HEK293 (cell line): ENCODE measurements around the gene ETFBKMT.

ENCODE experiments used
- CTCF ChIA-PET: fragments of 350-600 bp; formaldehyde crosslinking; extraction: SDS; loops from one replicate; lab custom pipeline; 2021; ENCODE audit warnings: antibody characterized with exemption; lab: Yijun Ruan, JAX
- POLR2A ChIA-PET: fragments of 300-600 bp; formaldehyde crosslinking; extraction: SDS; loops from one replicate; lab custom pipeline; 2020; ENCODE audit warnings: antibody characterized with exemption, inconsistent platforms; lab: Yijun Ruan, JAX
- H3K27ac ChIP-seq: fragments of 200-500 bp; sonication (Bioruptor generic); 2 replicates; pipeline ENCODE4 v1.5.1; 2014; ENCODE audit warnings: low read depth, low read length, control low read depth, inconsistent platforms; ENCODE audit errors: extremely low read depth
- H3K36me3 ChIP-seq, 2 experiments: fragments of 200-500 bp in 1 of 2; sonication (Bioruptor generic) in 1 of 2; 1 replicate in 1 of 2; 2 replicates in 1 of 2; pipeline ENCODE4 v1.5.1; 2014 to 2017; ENCODE audit warnings: inconsistent platforms in 2 of 2, low read length in 2 of 2; ENCODE audit not compliant: control insufficient read depth in 2 of 2, insufficient read depth in 1 of 2
- H3K4me1 ChIP-seq: fragments of 200-500 bp; sonication (Bioruptor generic); 2 replicates; pipeline ENCODE4 v1.5.1; 2014; ENCODE audit warnings: mild to moderate bottlenecking, low read length, inconsistent platforms; ENCODE audit not compliant: control insufficient read depth, insufficient read depth
- H3K4me3 ChIP-seq: 2 replicates; pipeline ENCODE4 v1.5.1; 2011; ENCODE audit warnings: low read depth, mild to moderate bottlenecking, control low read depth, low read length, moderate library complexity
- H3K9me3 ChIP-seq: fragments of 200-500 bp; sonication (Bioruptor generic); 2 replicates; pipeline ENCODE4 v1.5.1; 2014; ENCODE audit warnings: low read depth, low read length, inconsistent platforms; ENCODE audit not compliant: control insufficient read depth, insufficient read depth
- MYNN ChIP-seq: fragments of 450-650 bp; formaldehyde crosslinking; IDR thresholded peaks from 2 replicates; pipeline ENCODE4 v1.5.1; 2016; ENCODE audit warnings: missing biosample characterization, missing genetic modification characterization, borderline replicate concordance
- OSR2 ChIP-seq: fragments of 450-650 bp; formaldehyde crosslinking; IDR thresholded peaks from 2 replicates; pipeline ENCODE4 v1.5.1; 2016; ENCODE audit warnings: missing biosample characterization, missing genetic modification characterization
- PRDM1 ChIP-seq: fragments of 450-650 bp; formaldehyde crosslinking; IDR thresholded peaks from 2 replicates; pipeline ENCODE4; 2016; ENCODE audit warnings: missing biosample characterization, missing genetic modification characterization
- SP2 ChIP-seq: fragments of 450-650 bp; formaldehyde crosslinking; IDR thresholded peaks from 2 replicates; pipeline ENCODE4 v1.5.1; 2016; ENCODE audit warnings: missing biosample characterization, missing genetic modification characterization
- TRIM28 ChIP-seq: IDR thresholded peaks from 2 replicates; pipeline ENCODE4 v1.6.1; 2011; ENCODE audit warnings: low read length, control low read depth, borderline replicate concordance
- ZBTB17 ChIP-seq: fragments of 450-650 bp; formaldehyde crosslinking; IDR thresholded peaks from 2 replicates; pipeline ENCODE4 v1.5.1; 2016; ENCODE audit warnings: missing biosample characterization, missing genetic modification characterization
- ZFP69B ChIP-seq: fragments of 450-650 bp; formaldehyde crosslinking; IDR thresholded peaks from 2 replicates; pipeline ENCODE4 v1.5.1; 2016; ENCODE audit warnings: missing biosample characterization, missing genetic modification characterization
- ZIC2 ChIP-seq: fragments of 450-650 bp; formaldehyde crosslinking; IDR thresholded peaks from 2 replicates; pipeline ENCODE4 v1.5.1; 2016; ENCODE audit warnings: missing biosample characterization, missing genetic modification characterization
- ZNF114 ChIP-seq: fragments of 450-650 bp; formaldehyde crosslinking; IDR thresholded peaks from 2 replicates; pipeline ENCODE4 v1.5.0; 2017; ENCODE audit warnings: missing biosample characterization, missing genetic modification characterization
- ZNF121 ChIP-seq: fragments of 450-650 bp; formaldehyde crosslinking; IDR thresholded peaks from 2 replicates; pipeline ENCODE4 v1.5.1; 2016; ENCODE audit warnings: missing biosample characterization, missing genetic modification characterization
- ZNF266 ChIP-seq: fragments of 450-650 bp; formaldehyde crosslinking; IDR thresholded peaks from 2 replicates; pipeline ENCODE4 v1.5.1; 2016; ENCODE audit warnings: missing biosample characterization, missing genetic modification characterization, low read depth
- ZNF302 ChIP-seq: fragments of 450-650 bp; formaldehyde crosslinking; IDR thresholded peaks from 2 replicates; pipeline ENCODE4 v1.5.1; 2016; ENCODE audit warnings: missing biosample characterization, missing genetic modification characterization, low read depth
- ZNF544 ChIP-seq: fragments of 450-650 bp; formaldehyde crosslinking; IDR thresholded peaks from 2 replicates; pipeline ENCODE4 v1.5.0; 2017; ENCODE audit warnings: missing biosample characterization, missing genetic modification characterization
- ZNF560 ChIP-seq: fragments of 450-650 bp; formaldehyde crosslinking; IDR thresholded peaks from 2 replicates; pipeline ENCODE4 v1.5.1; 2017; ENCODE audit warnings: missing biosample characterization, missing genetic modification characterization, borderline replicate concordance
- ZNF624 ChIP-seq: fragments of 450-650 bp; formaldehyde crosslinking; IDR thresholded peaks from 2 replicates; pipeline ENCODE4 v1.5.1; 2017; ENCODE audit warnings: missing biosample characterization, missing genetic modification characterization
- ZNF658 ChIP-seq: fragments of 450-650 bp; formaldehyde crosslinking; IDR thresholded peaks from 2 replicates; pipeline ENCODE4; 2016; ENCODE audit warnings: missing biosample characterization, missing genetic modification characterization
- ZNF701 ChIP-seq: fragments of 450-650 bp; formaldehyde crosslinking; IDR thresholded peaks from 2 replicates; pipeline ENCODE4 v1.5.1; 2016; ENCODE audit warnings: missing biosample characterization, missing genetic modification characterization
- ZNF747 ChIP-seq: fragments of 450-650 bp; formaldehyde crosslinking; IDR thresholded peaks from 2 replicates; pipeline ENCODE4 v1.5.1; 2016; ENCODE audit warnings: missing biosample characterization, missing genetic modification characterization
- ZNF792 ChIP-seq: fragments of 450-650 bp; formaldehyde crosslinking; IDR thresholded peaks from 2 replicates; pipeline ENCODE4 v1.5.1; 2016; ENCODE audit warnings: missing biosample characterization, missing genetic modification characterization
- ZSCAN23 ChIP-seq: fragments of 450-650 bp; formaldehyde crosslinking; IDR thresholded peaks from 2 replicates; pipeline ENCODE4 v1.5.1; 2016; ENCODE audit warnings: missing biosample characterization, missing genetic modification characterization
- TF ChIP-seq, protein P1 (sequence below): fragments of 450-650 bp; formaldehyde crosslinking; IDR thresholded peaks from 2 replicates; pipeline ENCODE4 v1.5.1; 2016; ENCODE audit warnings: missing biosample characterization, missing genetic modification characterization
- TF ChIP-seq, protein P2 (sequence below): fragments of 450-650 bp; formaldehyde crosslinking; IDR thresholded peaks from 2 replicates; pipeline ENCODE4 v1.5.1; 2017; ENCODE audit warnings: missing biosample characterization, missing genetic modification characterization
- TF ChIP-seq, protein P3 (sequence below): fragments of 450-650 bp; formaldehyde crosslinking; IDR thresholded peaks from 2 replicates; pipeline ENCODE4 v1.5.1; 2017; ENCODE audit warnings: missing biosample characterization, missing genetic modification characterization
- TF ChIP-seq, protein P4 (sequence below): fragments of 450-650 bp; formaldehyde crosslinking; IDR thresholded peaks from 2 replicates; pipeline ENCODE4; 2016; ENCODE audit warnings: missing biosample characterization, missing genetic modification characterization
- TF ChIP-seq, protein P5 (sequence below): fragments of 450-650 bp; formaldehyde crosslinking; IDR thresholded peaks from 2 replicates; pipeline ENCODE4 v1.5.1; 2016; ENCODE audit warnings: missing biosample characterization, missing genetic modification characterization

Gene ETFBKMT

DNA sequence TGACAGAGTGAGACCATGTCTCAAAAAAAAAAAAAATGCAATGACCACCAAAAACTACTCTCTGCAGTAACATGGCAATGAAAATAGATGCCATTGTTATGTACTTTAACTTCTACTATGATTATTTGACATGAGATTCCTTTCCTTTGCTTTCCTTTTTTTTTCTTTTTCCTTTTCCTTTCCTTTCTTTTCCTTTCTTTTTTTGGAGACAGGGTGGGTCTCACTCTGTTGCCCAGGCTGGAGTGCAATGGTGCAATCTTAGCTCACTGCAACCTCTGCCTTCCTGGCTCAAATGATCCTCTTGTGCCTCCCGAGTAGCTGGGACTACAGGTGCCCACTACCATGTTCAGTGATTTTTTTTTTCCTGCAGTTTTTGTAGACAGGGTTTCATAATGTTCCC lies 24.9 kb upstream of the ETFBKMT start:
- peaks cover 4% of the 10 kb centered on the region for H3K4me1 ChIP-seq
- TF ChIP-seq ZNF114 (tag by site-specific recombination) (no peak), PRDM1 (tag by site-specific recombination) (peak; percentile 94), ZNF121 (tag by site-specific recombination) (peak; percentile 57; the same call in 1 of the 2 replicates), ZNF266 (tag by site-specific recombination) (no peak), ZIC2 (tag by site-specific recombination) (no peak), TRIM28 (no peak)
- TF ChIP-seq, all 188 proteins: peak for 2
- H3K27ac ChIP-seq, result no peak overlapping the region

DNA sequence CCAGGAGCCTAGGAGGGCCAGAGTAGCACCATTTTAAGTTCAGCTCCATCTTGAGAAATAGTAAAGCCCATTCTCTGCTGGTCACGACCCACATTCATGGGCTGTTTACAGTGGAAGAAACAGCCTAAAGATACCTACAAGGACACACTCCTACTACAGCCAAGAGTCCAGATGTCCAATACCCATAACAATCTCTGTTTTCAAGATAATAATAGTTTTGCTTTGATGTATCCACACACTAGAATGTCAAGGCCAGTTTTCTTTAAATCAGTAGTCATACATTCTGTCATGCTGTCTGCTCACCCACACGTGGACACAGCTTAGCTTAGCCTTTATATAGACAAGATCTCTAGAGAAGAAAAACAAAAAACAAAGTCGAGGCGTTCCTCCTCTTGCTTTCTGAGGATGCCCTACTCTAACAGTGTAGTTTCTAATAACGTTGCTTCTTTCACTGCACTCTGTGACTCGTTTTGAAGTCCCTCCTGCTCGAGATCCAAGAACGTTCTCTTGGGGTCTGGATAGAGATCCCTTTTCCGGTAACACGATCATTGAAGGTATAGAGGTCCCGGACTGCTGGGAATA lies 17.9 kb upstream of the ETFBKMT start:
- CTCF ChIA-PET, result interaction anchor here (0.6 to 1.7 kb wide), 4 partner anchors 11 to 239 kb away, joined by 3 to 6 read pairs (median 3); partner anchors contain the start of gene DENND5B
- Histone ChIP-seq H3K4me3 (no peak overlapping the region), H3K36me3 (no peaks in the 10 kb centered on the region), H3K9me3 (no peaks in the 10 kb centered on the region), H3K4me1 (no peaks in the 10 kb centered on the region), H3K27ac (no peak overlapping the region)
- POLR2A ChIA-PET, result interaction anchor here (0.6 kb wide), 1 partner anchor 899 kb away, joined by 4 read pairs; no protein-coding TSS in a partner anchor
- TF ChIP-seq ZNF747 (no peak), ZNF544 (tag by site-specific recombination) (no peak), ZFP69B (no peak), OSR2 (tag by site-specific recombination) (no peak), ZNF560 (tag by site-specific recombination) (no peak), MYNN (tag by site-specific recombination) (no peak), ZNF792 (tag by site-specific recombination) (no peak), ZNF658 (tag by site-specific recombination) (no peak), ZNF302 (tag by site-specific recombination) (no peak), ZBTB17 (no peak), ZNF624 (tag by site-specific recombination) (no peak), ZNF701 (tag by site-specific recombination) (no peak), ZSCAN23 (tag by site-specific recombination) (no peak), SP2 (tag by site-specific recombination) (no peak)
- TF ChIP-seq, protein P1, sequence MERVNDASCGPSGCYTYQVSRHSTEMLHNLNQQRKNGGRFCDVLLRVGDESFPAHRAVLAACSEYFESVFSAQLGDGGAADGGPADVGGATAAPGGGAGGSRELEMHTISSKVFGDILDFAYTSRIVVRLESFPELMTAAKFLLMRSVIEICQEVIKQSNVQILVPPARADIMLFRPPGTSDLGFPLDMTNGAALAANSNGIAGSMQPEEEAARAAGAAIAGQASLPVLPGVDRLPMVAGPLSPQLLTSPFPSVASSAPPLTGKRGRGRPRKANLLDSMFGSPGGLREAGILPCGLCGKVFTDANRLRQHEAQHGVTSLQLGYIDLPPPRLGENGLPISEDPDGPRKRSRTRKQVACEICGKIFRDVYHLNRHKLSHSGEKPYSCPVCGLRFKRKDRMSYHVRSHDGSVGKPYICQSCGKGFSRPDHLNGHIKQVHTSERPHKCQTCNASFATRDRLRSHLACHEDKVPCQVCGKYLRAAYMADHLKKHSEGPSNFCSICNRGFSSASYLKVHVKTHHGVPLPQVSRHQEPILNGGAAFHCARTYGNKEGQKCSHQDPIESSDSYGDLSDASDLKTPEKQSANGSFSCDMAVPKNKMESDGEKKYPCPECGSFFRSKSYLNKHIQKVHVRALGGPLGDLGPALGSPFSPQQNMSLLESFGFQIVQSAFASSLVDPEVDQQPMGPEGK (tag by site-specific recombination), result no peak
- TF ChIP-seq, protein P2, sequence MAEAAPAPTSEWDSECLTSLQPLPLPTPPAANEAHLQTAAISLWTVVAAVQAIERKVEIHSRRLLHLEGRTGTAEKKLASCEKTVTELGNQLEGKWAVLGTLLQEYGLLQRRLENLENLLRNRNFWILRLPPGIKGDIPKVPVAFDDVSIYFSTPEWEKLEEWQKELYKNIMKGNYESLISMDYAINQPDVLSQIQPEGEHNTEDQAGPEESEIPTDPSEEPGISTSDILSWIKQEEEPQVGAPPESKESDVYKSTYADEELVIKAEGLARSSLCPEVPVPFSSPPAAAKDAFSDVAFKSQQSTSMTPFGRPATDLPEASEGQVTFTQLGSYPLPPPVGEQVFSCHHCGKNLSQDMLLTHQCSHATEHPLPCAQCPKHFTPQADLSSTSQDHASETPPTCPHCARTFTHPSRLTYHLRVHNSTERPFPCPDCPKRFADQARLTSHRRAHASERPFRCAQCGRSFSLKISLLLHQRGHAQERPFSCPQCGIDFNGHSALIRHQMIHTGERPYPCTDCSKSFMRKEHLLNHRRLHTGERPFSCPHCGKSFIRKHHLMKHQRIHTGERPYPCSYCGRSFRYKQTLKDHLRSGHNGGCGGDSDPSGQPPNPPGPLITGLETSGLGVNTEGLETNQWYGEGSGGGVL (tag by site-specific recombination), result no peak
- TF ChIP-seq, protein P3, sequence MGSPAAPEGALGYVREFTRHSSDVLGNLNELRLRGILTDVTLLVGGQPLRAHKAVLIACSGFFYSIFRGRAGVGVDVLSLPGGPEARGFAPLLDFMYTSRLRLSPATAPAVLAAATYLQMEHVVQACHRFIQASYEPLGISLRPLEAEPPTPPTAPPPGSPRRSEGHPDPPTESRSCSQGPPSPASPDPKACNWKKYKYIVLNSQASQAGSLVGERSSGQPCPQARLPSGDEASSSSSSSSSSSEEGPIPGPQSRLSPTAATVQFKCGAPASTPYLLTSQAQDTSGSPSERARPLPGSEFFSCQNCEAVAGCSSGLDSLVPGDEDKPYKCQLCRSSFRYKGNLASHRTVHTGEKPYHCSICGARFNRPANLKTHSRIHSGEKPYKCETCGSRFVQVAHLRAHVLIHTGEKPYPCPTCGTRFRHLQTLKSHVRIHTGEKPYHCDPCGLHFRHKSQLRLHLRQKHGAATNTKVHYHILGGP, result no peak
- TF ChIP-seq, protein P4, sequence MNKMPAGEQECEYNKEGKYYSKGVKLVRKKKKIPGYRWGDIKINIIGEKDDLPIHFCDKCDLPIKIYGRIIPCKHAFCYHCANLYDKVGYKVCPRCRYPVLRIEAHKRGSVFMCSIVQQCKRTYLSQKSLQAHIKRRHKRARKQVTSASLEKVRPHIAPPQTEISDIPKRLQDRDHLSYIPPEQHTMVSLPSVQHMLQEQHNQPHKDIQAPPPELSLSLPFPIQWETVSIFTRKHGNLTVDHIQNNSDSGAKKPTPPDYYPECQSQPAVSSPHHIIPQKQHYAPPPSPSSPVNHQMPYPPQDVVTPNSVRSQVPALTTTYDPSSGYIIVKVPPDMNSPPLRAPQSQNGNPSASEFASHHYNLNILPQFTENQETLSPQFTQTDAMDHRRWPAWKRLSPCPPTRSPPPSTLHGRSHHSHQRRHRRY, result no peak
- TF ChIP-seq, protein P5, sequence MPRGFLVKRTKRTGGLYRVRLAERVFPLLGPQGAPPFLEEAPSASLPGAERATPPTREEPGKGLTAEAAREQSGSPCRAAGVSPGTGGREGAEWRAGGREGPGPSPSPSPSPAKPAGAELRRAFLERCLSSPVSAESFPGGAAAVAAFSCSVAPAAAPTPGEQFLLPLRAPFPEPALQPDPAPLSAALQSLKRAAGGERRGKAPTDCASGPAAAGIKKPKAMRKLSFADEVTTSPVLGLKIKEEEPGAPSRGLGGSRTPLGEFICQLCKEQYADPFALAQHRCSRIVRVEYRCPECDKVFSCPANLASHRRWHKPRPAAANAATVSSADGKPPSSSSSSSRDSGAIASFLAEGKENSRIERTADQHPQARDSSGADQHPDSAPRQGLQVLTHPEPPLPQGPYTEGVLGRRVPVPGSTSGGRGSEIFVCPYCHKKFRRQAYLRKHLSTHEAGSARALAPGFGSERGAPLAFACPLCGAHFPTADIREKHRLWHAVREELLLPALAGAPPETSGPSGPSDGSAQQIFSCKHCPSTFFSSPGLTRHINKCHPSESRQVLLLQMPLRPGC (tag by site-specific recombination), result no peak

More for the DNA sequence above, 24.9 kb upstream of the ETFBKMT start:
- CTCF ChIA-PET, result interaction anchor here (2.4 kb wide), 1 partner anchor 231 kb away, joined by 15 read pairs; no protein-coding TSS in a partner anchor
- Histone ChIP-seq H3K4me3 (no peak overlapping the region), H3K36me3 (no peaks in the 10 kb centered on the region), H3K9me3 (no peaks in the 10 kb centered on the region)
- POLR2A ChIA-PET, result interaction anchor here (0.6 kb wide), 1 partner anchor 309 kb away, joined by 4 read pairs; the partner anchor contains the start of gene SINHCAF
